Fibroblast of villous mesenchyme (primary cell): ENCODE results near the gene PAM16. TPM values are rescaled to one million over a fixed set of nuclear protein-coding genes. Genes with fewer than 3 reads are reported as not detected.

Source experiments
- DNase-seq: peaks from one replicate; pipeline ENCODE4 v3.0.0-alpha.2; 2010; ENCODE audit warnings: low read depth
- H3K4me3 ChIP-seq: 2 replicates; pipeline ENCODE4 v1.5.1; 2011; ENCODE audit warnings: low read depth, mild to moderate bottlenecking, low read length
- total RNA-seq: library from RNA; depleted of rRNA; stranded (reverse); fragments of >200 nt; gene quantifications from 2 replicates; pipeline ENCODE4 v1.2.3, GENCODE V29; 2012
- TF ChIP-seq, protein P1 (sequence below): IDR thresholded peaks from 2 replicates; pipeline ENCODE4 v1.5.1; 2012; ENCODE audit warnings: low read depth, mild to moderate bottlenecking, low read length; ENCODE audit not compliant: insufficient read depth

Gene PAM16
- total RNA-seq, 1 donor, result 19.9 TPM

GRCh38 chr16:4301177-4301576, 49.9 kb downstream of the PAM16 start:
- TF ChIP-seq, protein P1, sequence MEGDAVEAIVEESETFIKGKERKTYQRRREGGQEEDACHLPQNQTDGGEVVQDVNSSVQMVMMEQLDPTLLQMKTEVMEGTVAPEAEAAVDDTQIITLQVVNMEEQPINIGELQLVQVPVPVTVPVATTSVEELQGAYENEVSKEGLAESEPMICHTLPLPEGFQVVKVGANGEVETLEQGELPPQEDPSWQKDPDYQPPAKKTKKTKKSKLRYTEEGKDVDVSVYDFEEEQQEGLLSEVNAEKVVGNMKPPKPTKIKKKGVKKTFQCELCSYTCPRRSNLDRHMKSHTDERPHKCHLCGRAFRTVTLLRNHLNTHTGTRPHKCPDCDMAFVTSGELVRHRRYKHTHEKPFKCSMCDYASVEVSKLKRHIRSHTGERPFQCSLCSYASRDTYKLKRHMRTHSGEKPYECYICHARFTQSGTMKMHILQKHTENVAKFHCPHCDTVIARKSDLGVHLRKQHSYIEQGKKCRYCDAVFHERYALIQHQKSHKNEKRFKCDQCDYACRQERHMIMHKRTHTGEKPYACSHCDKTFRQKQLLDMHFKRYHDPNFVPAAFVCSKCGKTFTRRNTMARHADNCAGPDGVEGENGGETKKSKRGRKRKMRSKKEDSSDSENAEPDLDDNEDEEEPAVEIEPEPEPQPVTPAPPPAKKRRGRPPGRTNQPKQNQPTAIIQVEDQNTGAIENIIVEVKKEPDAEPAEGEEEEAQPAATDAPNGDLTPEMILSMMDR, result no peak
- no peak overlapping the region for H3K4me3 ChIP-seq
- no peak for DNase-seq

GRCh38 chr16:4298761-4299522, 52.2 kb downstream of the PAM16 start:
- DNase-seq, result peak; percentile 95
- TF ChIP-seq, protein P1, result no peak
- H3K4me3 ChIP-seq, result peak overlapping the region; percentile 36

DNA sequence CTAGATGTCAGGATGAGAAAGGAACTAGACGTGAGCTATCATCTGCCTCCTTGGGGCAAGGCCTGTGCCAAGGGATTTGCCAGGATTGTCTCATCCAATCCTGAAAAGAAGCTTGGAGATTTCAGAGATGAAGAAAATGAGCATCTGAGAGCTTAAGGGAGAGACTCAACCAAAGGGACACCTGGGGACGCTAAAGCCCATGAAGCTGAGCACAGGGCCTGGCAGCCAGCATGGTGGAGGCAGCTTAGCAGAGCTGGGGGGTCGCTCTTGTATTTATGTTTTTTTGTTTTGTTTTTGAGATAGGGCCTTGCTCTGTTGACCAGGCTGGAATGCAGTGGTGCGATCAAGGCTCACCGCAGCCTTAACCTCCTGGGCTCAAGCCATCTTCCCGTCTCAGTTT, 53.6 kb downstream of the PAM16 start:
- TF ChIP-seq, protein P1, result no peak

GRCh38 chr16:4295581-4295980, 55.5 kb downstream of the PAM16 start:
- TF ChIP-seq, protein P1, result no peak
- DNase-seq, result no peak
- H3K4me3 ChIP-seq, result no peak overlapping the region

More for the DNA sequence above, 53.6 kb downstream of the PAM16 start:
- no peak for DNase-seq
- no peak overlapping the region for H3K4me3 ChIP-seq

DNA sequence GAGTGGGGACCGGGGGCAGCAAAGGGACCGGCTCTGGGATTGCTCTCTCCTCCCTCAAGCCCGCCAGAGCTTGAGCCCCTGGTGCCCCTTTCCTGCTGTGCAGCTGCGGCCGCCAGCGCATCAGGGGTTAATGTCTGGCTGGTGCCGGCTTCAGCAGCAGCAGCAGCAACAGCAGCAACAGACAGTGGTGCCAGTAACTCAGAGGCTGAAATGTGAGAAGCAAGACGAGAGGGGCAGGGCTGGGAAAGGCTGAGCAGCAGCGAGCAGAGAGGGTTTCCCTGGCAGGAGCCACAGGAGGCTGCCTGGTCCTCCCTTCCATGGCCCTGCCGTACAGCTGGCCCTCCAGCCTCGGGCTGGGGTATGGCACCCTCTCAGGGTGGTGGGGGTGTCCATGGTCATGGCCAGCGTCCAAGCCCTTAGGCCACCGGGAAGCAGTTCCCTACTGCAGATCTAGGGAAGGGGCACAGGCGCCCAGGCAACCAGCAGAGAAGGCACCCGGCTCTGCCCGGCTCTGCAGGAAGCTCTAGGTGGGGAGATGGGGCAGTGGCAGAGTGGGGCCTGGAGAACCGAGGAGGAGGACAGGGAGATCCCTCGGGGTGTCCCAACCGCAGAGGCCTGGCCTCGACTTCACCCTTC, 57.2 kb downstream of the PAM16 start:
- peak; percentile 84 for DNase-seq
- H3K4me3 ChIP-seq, result peak overlapping the region; percentile 6
- TF ChIP-seq, protein P1, result no peak

- no peak overlapping the region for H3K4me3 ChIP-seq
- TF ChIP-seq, protein P1, result no peak
- no peak for DNase-seq
These were observed 57.9 kb downstream of the PAM16 start for GRCh38 chr16:4293181-4293716.
